Measurements from ENCODE around the gene OR2J3. TPM values are rescaled to one million over a fixed set of nuclear protein-coding genes. Genes with fewer than 3 reads are reported as not detected.

Gene OR2J3
- total and polyA plus RNA-seq, 2 of the 8 experiments (the other 6 are each of a cell fraction or from before 2014, with no cell fraction given), result 0.03 TPM; not detected in 1

- TF ChIP-seq, protein P1, sequence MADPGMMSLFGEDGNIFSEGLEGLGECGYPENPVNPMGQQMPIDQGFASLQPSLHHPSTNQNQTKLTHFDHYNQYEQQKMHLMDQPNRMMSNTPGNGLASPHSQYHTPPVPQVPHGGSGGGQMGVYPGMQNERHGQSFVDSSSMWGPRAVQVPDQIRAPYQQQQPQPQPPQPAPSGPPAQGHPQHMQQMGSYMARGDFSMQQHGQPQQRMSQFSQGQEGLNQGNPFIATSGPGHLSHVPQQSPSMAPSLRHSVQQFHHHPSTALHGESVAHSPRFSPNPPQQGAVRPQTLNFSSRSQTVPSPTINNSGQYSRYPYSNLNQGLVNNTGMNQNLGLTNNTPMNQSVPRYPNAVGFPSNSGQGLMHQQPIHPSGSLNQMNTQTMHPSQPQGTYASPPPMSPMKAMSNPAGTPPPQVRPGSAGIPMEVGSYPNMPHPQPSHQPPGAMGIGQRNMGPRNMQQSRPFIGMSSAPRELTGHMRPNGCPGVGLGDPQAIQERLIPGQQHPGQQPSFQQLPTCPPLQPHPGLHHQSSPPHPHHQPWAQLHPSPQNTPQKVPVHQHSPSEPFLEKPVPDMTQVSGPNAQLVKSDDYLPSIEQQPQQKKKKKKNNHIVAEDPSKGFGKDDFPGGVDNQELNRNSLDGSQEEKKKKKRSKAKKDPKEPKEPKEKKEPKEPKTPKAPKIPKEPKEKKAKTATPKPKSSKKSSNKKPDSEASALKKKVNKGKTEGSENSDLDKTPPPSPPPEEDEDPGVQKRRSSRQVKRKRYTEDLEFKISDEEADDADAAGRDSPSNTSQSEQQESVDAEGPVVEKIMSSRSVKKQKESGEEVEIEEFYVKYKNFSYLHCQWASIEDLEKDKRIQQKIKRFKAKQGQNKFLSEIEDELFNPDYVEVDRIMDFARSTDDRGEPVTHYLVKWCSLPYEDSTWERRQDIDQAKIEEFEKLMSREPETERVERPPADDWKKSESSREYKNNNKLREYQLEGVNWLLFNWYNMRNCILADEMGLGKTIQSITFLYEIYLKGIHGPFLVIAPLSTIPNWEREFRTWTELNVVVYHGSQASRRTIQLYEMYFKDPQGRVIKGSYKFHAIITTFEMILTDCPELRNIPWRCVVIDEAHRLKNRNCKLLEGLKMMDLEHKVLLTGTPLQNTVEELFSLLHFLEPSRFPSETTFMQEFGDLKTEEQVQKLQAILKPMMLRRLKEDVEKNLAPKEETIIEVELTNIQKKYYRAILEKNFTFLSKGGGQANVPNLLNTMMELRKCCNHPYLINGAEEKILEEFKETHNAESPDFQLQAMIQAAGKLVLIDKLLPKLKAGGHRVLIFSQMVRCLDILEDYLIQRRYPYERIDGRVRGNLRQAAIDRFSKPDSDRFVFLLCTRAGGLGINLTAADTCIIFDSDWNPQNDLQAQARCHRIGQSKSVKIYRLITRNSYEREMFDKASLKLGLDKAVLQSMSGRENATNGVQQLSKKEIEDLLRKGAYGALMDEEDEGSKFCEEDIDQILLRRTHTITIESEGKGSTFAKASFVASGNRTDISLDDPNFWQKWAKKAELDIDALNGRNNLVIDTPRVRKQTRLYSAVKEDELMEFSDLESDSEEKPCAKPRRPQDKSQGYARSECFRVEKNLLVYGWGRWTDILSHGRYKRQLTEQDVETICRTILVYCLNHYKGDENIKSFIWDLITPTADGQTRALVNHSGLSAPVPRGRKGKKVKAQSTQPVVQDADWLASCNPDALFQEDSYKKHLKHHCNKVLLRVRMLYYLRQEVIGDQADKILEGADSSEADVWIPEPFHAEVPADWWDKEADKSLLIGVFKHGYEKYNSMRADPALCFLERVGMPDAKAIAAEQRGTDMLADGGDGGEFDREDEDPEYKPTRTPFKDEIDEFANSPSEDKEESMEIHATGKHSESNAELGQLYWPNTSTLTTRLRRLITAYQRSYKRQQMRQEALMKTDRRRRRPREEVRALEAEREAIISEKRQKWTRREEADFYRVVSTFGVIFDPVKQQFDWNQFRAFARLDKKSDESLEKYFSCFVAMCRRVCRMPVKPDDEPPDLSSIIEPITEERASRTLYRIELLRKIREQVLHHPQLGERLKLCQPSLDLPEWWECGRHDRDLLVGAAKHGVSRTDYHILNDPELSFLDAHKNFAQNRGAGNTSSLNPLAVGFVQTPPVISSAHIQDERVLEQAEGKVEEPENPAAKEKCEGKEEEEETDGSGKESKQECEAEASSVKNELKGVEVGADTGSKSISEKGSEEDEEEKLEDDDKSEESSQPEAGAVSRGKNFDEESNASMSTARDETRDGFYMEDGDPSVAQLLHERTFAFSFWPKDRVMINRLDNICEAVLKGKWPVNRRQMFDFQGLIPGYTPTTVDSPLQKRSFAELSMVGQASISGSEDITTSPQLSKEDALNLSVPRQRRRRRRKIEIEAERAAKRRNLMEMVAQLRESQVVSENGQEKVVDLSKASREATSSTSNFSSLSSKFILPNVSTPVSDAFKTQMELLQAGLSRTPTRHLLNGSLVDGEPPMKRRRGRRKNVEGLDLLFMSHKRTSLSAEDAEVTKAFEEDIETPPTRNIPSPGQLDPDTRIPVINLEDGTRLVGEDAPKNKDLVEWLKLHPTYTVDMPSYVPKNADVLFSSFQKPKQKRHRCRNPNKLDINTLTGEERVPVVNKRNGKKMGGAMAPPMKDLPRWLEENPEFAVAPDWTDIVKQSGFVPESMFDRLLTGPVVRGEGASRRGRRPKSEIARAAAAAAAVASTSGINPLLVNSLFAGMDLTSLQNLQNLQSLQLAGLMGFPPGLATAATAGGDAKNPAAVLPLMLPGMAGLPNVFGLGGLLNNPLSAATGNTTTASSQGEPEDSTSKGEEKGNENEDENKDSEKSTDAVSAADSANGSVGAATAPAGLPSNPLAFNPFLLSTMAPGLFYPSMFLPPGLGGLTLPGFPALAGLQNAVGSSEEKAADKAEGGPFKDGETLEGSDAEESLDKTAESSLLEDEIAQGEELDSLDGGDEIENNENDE (IDR thresholded peaks at IDR 0.05; ENCODE audit: insufficient replicate concordance, low read length), result no peak
- no peak for TF ChIP-seq SP2 (IDR thresholded peaks at IDR 0.05; ENCODE audit: low read length)
Observed at GRCh38 chr6:29129326-29130012, 21.6 kb downstream of the OR2J3 start (continued).
